Trophoblast cell (in vitro differentiated cells and primary cell): ENCODE measurements around the gene SRGAP3.

Source experiments
- DNase-seq, 2 donors: peaks; one replicate each; pipeline ENCODE4 v3.0.0-alpha.2; 2016
- H2AFZ ChIP-seq: 2 replicates; pipeline ENCODE4 v1.6.1; 2013; ENCODE audit warnings: low read length, moderate library complexity, mild to moderate bottlenecking; ENCODE audit not compliant: insufficient read depth, poor library complexity
- H2AK5ac ChIP-seq: 2 replicates; pipeline ENCODE4 v1.6.1; 2013; ENCODE audit warnings: mild to moderate bottlenecking, low read length
- H2BK120ac ChIP-seq: 2 replicates; pipeline ENCODE4 v1.6.1; 2013; ENCODE audit warnings: low read length, mild to moderate bottlenecking, moderate library complexity; ENCODE audit not compliant: insufficient read depth, poor library complexity
- H2BK12ac ChIP-seq: 2 replicates; pipeline ENCODE4 v1.6.1; 2013; ENCODE audit warnings: mild to moderate bottlenecking, low read length, moderate library complexity
- H2BK5ac ChIP-seq: 2 replicates; pipeline ENCODE4 v1.6.1; 2013; ENCODE audit warnings: low read length, low read depth, moderate library complexity, mild to moderate bottlenecking; ENCODE audit not compliant: poor library complexity
- H3K14ac ChIP-seq: 2 replicates; pipeline ENCODE4 v1.6.1; 2013; ENCODE audit warnings: mild to moderate bottlenecking, low read length
- H3K18ac ChIP-seq: 2 replicates; pipeline ENCODE4 v1.6.1; 2013; ENCODE audit warnings: mild to moderate bottlenecking, low read length
- H3K23ac ChIP-seq: 2 replicates; pipeline ENCODE4 v1.6.1; 2013; ENCODE audit warnings: low read length
- H3K27ac ChIP-seq: 2 replicates; pipeline ENCODE4 v1.5.1; 2013; ENCODE audit warnings: low read depth, mild to moderate bottlenecking, inconsistent platforms, low read length, moderate library complexity
- H3K27me3 ChIP-seq: 2 replicates; pipeline ENCODE4 v1.6.1; 2013; ENCODE audit warnings: inconsistent platforms, mild to moderate bottlenecking, low read length, moderate library complexity; ENCODE audit not compliant: insufficient read depth
- H3K36me3 ChIP-seq, 2 experiments: 1 replicate in 1 of 2; 2 replicates in 1 of 2; pipeline ENCODE4 v1.6.1; 2013; ENCODE audit warnings: low read length in 2 of 2, mild to moderate bottlenecking in 2 of 2, moderate library complexity in 1 of 2; ENCODE audit not compliant: insufficient read depth in 2 of 2, control insufficient read depth in 1 of 2
- H3K4ac ChIP-seq: 2 replicates; pipeline ENCODE4 v1.6.1; 2013; ENCODE audit warnings: low read depth, mild to moderate bottlenecking, low read length, moderate library complexity
- H3K4me1 ChIP-seq, 2 experiments: 1 replicate in 1 of 2; 2 replicates in 1 of 2; pipeline ENCODE4 v1.6.1; 2013; ENCODE audit warnings: low read length in 2 of 2, mild to moderate bottlenecking in 2 of 2, moderate library complexity in 1 of 2; ENCODE audit not compliant: insufficient read depth in 2 of 2, control insufficient read depth in 1 of 2
- H3K4me2 ChIP-seq: 2 replicates; pipeline ENCODE4 v1.6.1; 2013; ENCODE audit warnings: inconsistent platforms, mild to moderate bottlenecking, low read length, moderate library complexity
- H3K4me3 ChIP-seq: 2 replicates; pipeline ENCODE4 v1.5.1; 2013; ENCODE audit warnings: mild to moderate bottlenecking, low read depth, low read length, inconsistent platforms
- H3K79me1 ChIP-seq: one replicate; pipeline ENCODE4 v1.6.1; 2013; ENCODE audit warnings: low read length
- H3K79me2 ChIP-seq: 2 replicates; pipeline ENCODE4 v1.6.1; 2013; ENCODE audit warnings: low read length, mild to moderate bottlenecking; ENCODE audit not compliant: control insufficient read depth, insufficient read depth, poor library complexity
- H3K9ac ChIP-seq: 2 replicates; pipeline ENCODE4 v1.6.1; 2013; ENCODE audit warnings: mild to moderate bottlenecking, low read length
- H3K9me3 ChIP-seq: 2 replicates; pipeline ENCODE4 v1.6.1; 2013; ENCODE audit warnings: low read depth, mild to moderate bottlenecking, control low read depth, inconsistent platforms, low read length; ENCODE audit not compliant: insufficient read depth
- H4K12ac ChIP-seq: 2 replicates; pipeline ENCODE4 v1.6.1; 2013; ENCODE audit warnings: low read depth, mild to moderate bottlenecking, low read length, moderate library complexity
- H4K8ac ChIP-seq: 2 replicates; pipeline ENCODE4 v1.6.1; 2013; ENCODE audit warnings: low read depth, mild to moderate bottlenecking, low read length, moderate library complexity
- H4K91ac ChIP-seq: one replicate; pipeline ENCODE4 v1.6.1; 2013; ENCODE audit warnings: low read depth, mild to moderate bottlenecking, low read length, moderate library complexity
- WGBS: extraction: QIAGEN DNeasy Blood & Tissue Kit; methylation state at CpG from one replicate; pipeline ENCODE4 v1.1.7; 2013; ENCODE audit warnings: missing lambda C conversion rate; ENCODE audit not compliant: insufficient read length, insufficient coverage; ENCODE audit errors: extremely low coverage; 5-methylcytosine and 5-hydroxymethylcytosine counted together

SRGAP3 gene

GRCh38 chr3:9201266-9201665 is 48.2 kb downstream of the SRGAP3 start:
- Histone ChIP-seq H3K23ac (no peak overlapping the region), H3K4me3 (no peak overlapping the region), H3K79me1 (peaks cover 3% of the 10 kb centered on the region), H2BK12ac (no peak overlapping the region), H3K9ac (no peak overlapping the region), H3K9me3 (no peaks in the 10 kb centered on the region), H4K91ac (no peak overlapping the region), H4K8ac (no peak overlapping the region), H2BK5ac (no peak overlapping the region), H4K12ac (no peak overlapping the region), H3K18ac (no peak overlapping the region), H3K36me3 (no peaks in the 10 kb centered on the region), H3K4me2 (no peak overlapping the region), H3K79me2 (no peaks in the 10 kb centered on the region), H2BK120ac (no peak overlapping the region), H3K27me3 (no peaks in the 10 kb centered on the region), H3K4me1 (peaks cover 9 to 10% of the 10 kb centered on the region in 2 experiments), H3K4ac (no peak overlapping the region), H3K14ac (no peak overlapping the region), H2AK5ac (no peak overlapping the region), H3K27ac (no peak overlapping the region), H2AFZ (no peak overlapping the region)
- WGBS, result no CpG with 5 or more reads among the region's 5 CpGs
- no peak for DNase-seq

- H3K79me1 ChIP-seq, result peaks cover 2% of the 10 kb centered on the region
Measured at GRCh38 chr3:9199775-9200174, 49.7 kb downstream of the SRGAP3 start.

GRCh38 chr3:9198899-9199335 is 50.5 kb downstream of the SRGAP3 start:
- Histone ChIP-seq H3K4me3 (no peak overlapping the region), H3K27me3 (no peaks in the 10 kb centered on the region), H3K79me2 (no peaks in the 10 kb centered on the region), H3K14ac (no peak overlapping the region), H4K8ac (no peak overlapping the region), H3K27ac (no peak overlapping the region), H4K91ac (no peak overlapping the region), H3K4me1 (peaks cover under 1 to 3% of the 10 kb centered on the region in 2 experiments), H2BK12ac (no peak overlapping the region), H3K9me3 (peaks cover 3% of the 10 kb centered on the region), H3K23ac (no peak overlapping the region), H2BK5ac (no peak overlapping the region), H3K79me1 (no peaks in the 10 kb centered on the region), H2BK120ac (no peak overlapping the region), H3K9ac (no peak overlapping the region), H3K4me2 (no peak overlapping the region), H2AFZ (no peak overlapping the region), H2AK5ac (no peak overlapping the region), H3K36me3 (no peaks in the 10 kb centered on the region), H4K12ac (no peak overlapping the region), H3K18ac (no peak overlapping the region), H3K4ac (no peak overlapping the region)
- WGBS, result no CpG with 5 or more reads among the region's 10 CpGs
- DNase-seq, result no peak

More at GRCh38 chr3:9199775-9200174, 49.7 kb downstream of the SRGAP3 start:
- no peak overlapping the region for H3K4me3 ChIP-seq
- H3K23ac ChIP-seq, result no peak overlapping the region
- H3K9me3 ChIP-seq, result peaks cover 1% of the 10 kb centered on the region
- no peak overlapping the region for H4K8ac ChIP-seq
- H3K79me2 ChIP-seq, result no peaks in the 10 kb centered on the region
- no peak for DNase-seq
- H4K91ac ChIP-seq, result no peak overlapping the region
- H2BK5ac ChIP-seq, result no peak overlapping the region
- H3K9ac ChIP-seq, result no peak overlapping the region
- H2AK5ac ChIP-seq, result no peak overlapping the region
- no peak overlapping the region for H4K12ac ChIP-seq
- no peak overlapping the region for H2AFZ ChIP-seq
- H3K4ac ChIP-seq, result no peak overlapping the region
- no peaks in the 10 kb centered on the region for H3K36me3 ChIP-seq
- H3K4me2 ChIP-seq, result no peak overlapping the region
- H2BK12ac ChIP-seq, result no peak overlapping the region
- no peaks in the 10 kb centered on the region for H3K27me3 ChIP-seq
- no peak overlapping the region for H2BK120ac ChIP-seq
- no CpG with 5 or more reads among the region's 3 CpGs for WGBS
- H3K27ac ChIP-seq, result no peak overlapping the region
- peaks cover 7 to 9% of the 10 kb centered on the region in 2 experiments for H3K4me1 ChIP-seq
- H3K14ac ChIP-seq, result no peak overlapping the region
- no peak overlapping the region for H3K18ac ChIP-seq

GRCh38 chr3:9198261-9198660 is 51.2 kb downstream of the SRGAP3 start:
- Histone ChIP-seq H3K79me2 (no peaks in the 10 kb centered on the region), H3K23ac (no peak overlapping the region), H3K4ac (no peak overlapping the region), H3K79me1 (no peaks in the 10 kb centered on the region), H2BK12ac (no peak overlapping the region), H3K14ac (no peak overlapping the region), H2AFZ (no peak overlapping the region), H3K4me3 (no peak overlapping the region), H4K91ac (no peak overlapping the region), H3K27ac (no peak overlapping the region), H2BK120ac (no peak overlapping the region), H2AK5ac (no peak overlapping the region), H3K27me3 (no peaks in the 10 kb centered on the region), H3K18ac (no peak overlapping the region), H3K4me1 (peaks cover 0 to 2% of the 10 kb centered on the region in 2 experiments), H4K8ac (no peak overlapping the region), H4K12ac (no peak overlapping the region), H3K36me3 (no peaks in the 10 kb centered on the region), H2BK5ac (no peak overlapping the region), H3K4me2 (no peak overlapping the region), H3K9ac (no peak overlapping the region), H3K9me3 (peaks cover 3% of the 10 kb centered on the region)
- WGBS, result no CpG with 5 or more reads among the region's 3 CpGs
- DNase-seq, result no peak
